T follicular helper cell (primary cell): ENCODE results near the gene ABCG8.

Experiments
- DNase-seq: peaks from one replicate; pipeline ENCODE4 v3.0.0-alpha.2; 2020; ENCODE audit warnings: low read depth

The ABCG8 gene

DNA sequence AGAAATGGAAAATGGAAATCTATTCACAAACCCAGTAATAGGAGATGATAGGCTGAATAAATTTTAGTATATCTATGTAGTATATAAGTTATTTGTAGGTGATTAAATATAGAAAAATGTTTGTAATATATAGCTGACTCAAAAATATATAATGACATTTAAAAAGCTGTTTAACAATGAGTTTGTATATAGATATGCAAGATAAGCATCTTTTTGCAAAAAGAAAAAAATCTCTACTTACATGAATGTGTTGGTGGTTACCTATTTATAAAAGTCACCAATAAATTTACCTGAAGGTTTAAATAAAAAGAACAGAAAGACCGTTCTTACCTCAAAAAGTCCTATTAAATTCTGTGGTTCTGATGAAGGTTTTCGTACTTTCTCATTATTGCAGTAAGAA lies 85.7 kb downstream of the ABCG8 start:
- DNase-seq, result no peak

- no peak for DNase-seq
Observed at GRCh38 chr2:43925431-43925830, 86.7 kb downstream of the ABCG8 start.

- no peak for DNase-seq
Observed at GRCh38 chr2:43927442-43927841, 88.7 kb downstream of the ABCG8 start.

GRCh38 chr2:43931293-43931692 lies 92.5 kb downstream of the ABCG8 start:
- DNase-seq, result no peak
